HG03066 (cell line): ENCODE measurements around the gene TGFBR3L.
"Not testable (repeated sequence)": the region's sequence is repeated elsewhere in the genome, so short reads cannot be mapped to it uniquely, and the experiment has no call there.

ENCODE experiments used
- ATAC-seq: cut with Tn5 transposase; IDR thresholded peaks from one replicate; pipeline ENCODE4 v1.9.1; 2021; ENCODE audit warnings: low read depth; ENCODE audit not compliant: unreplicated experiment

Gene TGFBR3L

DNA sequence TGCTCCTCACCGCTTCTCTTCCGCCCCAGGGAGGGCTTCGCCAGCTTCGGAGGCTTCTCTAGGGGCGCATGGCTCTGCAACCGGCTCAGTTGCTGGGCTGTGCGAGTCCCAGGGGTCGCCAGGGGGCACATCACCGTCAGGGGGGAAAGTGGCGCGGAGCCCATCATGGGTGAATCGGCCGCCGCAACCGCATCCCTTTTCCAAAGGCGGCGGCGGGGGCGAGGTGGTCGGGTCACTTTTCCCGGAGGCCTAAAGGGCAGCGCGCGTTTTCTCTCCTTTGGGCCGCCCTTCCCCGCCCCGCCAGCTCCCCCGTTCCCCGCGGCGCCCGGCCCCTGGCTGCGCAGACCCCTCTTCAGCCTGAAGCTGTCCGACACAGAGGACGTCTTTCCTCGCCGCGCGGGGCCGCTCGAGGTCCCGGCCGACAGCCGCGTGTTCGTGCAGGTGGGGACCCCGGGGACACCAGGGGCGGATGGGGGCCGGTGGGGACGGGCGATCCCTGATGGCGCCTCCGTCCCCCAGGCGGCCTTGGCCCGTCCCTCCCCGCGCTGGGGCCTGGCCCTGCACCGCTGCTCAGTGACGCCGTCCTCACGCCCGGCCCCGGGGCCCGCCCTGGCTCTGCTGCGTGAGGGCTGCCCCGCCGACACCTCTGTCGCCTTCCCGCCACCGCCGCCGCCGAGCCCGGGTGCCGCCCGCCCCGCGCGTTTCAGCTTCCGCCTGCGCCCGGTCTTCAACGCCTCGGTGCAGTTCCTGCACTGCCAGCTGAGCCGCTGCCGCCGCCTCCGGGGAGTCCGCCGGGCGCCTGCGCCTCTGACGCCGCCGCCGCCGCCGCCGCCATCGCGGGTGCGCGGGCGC lies 1.7 kb downstream of the TGFBR3L start:
- ATAC-seq: no peak

DNA sequence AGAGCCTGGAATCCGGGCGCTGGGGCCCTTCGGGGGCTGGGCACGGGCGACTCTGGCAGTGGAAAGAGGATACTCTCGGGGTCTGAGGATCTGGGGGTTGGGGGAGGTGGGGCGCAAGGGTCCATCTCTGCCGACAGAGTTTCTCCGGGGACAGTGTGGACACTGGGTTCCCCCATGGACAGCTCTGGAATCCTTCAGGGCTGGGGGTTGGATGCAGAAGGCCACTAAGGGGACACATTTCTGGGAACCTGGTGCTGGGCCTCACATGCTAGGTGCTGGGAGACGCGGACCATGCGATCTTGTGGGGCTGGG lies 2.3 kb downstream of the TGFBR3L start:
- ATAC-seq: no peak

DNA sequence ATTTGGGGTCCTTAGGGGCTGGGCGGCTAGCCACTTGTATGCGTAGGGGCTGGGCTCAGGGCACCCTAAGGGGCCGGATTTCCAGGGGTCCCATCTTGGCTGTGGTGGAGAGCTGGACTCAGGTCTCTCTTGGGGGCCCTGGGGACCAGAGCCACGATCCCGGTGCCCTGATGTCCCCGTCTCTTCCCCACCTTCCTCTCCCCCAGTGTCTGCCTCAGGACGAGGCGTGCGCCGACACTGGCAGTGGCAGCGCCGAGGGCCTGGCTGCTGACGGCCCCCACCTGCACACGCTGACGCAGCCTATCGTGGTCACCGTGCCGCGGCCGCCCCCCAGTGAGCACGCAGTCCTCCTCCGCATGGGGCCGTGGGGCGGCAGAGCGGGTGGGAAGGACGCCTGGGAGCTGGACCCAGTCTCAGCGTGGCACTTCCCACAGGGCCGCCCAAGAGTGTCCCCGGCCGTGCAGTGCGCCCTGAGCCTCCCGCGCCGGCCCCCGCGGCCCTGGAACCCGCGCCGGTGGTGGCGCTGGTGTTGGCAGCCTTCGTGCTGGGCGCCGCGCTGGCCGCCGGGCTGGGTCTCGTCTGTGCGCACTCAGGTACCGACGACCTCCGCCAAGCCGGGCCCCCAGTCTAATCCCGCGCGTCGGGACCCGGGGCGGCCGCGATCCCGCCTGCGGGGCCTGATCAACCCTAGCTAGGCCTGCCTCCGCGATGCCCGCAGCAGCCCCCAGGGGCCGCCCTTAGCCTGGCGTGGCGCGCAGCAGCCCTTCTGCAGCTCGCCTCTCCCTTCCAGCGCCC lies 2.8 kb downstream of the TGFBR3L start:
- ATAC-seq: no peak

DNA sequence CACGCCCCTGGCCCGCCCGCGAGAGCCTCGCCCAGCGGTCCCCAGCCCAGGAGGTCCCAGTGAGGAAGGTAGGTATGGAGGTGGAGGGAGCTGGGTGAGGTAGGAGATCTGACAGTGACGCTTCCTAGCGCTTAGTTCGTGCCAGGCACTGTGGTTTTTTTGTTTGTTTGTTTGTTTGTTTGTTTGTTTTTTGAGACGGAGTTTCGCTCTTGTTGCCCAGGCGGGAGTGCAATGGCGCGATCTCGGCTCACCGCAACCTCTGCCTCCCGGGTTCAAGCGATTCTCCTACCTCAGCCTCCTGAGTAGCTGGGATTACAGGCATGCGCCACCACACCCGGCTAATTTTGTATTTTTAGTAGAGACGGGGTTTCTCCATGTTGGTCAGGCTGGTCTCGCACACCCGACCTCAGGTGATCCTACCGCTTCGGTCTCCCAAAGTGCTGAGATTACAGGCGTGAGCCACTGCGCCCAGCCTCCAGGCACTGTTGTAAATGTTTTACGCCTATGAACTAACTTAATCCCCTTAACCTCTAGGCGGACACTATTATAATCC lies 3.5 kb downstream of the TGFBR3L start:
- ATAC-seq: not testable (repeated sequence)

DNA sequence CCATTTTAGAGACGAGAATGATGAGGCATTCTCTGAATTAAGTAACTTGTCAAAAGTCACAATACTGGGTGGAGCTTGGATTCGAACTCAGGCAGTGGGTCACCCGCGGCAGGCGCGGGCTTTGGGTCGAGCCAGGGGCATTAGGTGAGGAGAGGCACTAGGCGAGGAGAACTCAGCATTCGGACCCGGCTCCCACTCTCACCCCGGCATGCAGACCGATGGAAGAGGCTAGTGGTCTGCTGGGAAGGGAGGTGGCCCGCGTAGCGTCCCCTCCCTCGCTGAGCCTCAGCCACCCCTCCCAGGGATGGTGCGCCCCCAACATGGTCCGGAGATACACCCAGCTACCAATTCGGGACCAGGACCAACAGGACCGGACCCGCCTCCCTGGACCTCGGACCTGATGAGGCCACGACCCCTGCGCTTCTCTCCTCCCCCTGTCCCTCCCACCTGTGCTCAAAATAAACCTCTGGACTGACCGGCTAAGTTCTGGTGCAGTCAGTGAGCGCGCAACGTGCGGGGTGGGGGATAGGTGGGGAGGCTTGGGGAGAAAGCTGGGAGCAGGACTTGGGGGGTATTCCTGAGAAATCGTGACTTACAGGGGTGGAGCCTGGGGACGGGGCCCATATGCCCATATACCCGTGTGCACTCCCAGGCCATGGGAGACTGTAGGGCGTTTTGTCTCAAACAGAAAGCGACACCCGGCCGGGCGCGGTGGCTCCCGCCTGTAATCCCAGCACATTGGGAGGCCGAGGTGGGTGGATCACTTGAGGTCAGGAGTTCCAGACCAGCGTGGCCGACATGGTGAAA lies 4.2 kb downstream of the TGFBR3L start:
- ATAC-seq: no peak

DNA sequence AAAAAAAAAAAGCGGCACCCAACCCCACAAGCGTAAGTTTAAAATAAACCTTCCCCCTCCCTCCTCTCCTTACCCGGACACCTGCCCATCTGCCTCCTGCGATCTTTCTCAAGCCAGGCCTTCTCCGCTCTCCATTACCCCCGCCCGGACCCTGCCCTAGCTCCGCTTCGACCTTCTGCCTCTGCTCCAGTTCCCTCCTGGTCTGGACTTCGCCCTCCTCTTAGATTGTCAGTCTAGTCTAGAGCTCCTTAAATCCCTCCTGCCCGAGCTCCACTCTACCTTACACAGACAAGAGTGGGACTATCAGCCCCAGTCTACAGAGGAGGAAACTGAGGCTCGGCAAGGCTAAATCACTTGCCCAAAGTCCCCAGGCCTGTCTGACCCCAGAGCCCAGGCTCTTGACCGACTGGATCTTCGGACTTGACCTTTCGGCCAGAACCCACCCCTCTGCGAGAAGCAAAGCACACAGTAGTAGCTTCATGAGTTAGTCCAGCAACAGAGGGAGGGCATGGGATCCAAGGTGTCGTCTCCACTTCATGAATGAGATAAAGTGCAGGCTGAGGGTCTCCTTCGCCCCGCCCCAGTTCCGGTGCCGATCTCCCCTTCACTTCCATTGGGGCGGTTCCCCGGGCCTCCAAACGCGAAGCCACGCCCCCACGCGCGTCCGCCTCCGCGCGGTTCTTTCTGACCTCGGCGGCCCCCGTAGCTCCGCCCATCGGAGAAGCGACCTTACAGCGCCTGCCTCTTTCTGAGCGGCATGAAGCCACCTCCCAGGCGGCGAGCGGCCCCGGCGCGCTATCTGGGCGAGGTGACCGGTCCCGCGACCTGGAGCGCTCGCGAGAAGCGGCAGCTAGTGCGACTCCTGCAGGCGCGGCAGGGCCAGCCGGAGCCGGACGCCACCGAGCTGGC lies 5.2 kb downstream of the TGFBR3L start, which contains the start of gene SNAPC2:
SNAPC2 (plus strand) TSS at position 729 of the 909 bp plus-strand sequence; CDS start at position 758, 29 bp downstream.
- peak; percentile 39 for ATAC-seq

DNA sequence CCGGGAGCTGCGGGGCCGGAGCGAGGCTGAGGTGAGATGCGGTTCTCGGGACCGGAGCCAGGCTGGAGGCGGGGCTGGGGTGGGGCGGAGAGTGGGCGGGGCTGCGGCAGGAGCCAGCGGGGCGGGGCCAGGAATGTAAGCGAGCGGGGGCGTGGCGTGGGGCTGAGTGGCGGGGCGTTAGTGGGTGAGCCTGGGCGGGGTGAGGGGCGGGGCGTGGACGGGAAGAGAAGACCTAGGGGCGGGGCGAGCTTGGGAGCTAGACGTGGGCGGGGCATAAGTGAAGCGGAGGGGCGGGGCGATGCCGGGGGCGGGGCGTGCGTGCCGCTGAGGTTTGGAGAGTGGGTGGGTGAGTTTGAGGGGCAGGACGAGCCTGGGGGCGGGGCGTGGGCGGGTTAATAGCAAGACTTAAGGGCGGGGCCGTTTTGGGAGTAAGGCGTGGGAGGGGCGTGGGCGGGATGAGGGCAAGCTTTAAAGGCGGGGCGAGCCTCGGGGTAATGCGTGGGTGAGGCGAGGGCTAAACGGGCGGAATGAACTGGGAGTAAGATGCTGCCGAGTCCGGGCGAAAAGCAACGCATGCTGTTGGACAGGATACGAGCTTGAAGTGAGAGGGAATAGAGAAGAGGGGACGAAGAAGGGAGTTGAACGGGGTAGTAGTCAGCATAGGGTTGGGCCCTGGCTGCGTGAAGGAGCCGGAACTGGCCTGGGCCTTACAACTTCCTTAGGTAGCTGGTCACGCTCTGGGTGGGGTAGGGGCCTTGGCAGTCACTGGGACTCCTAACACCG lies 6.1 kb downstream of the TGFBR3L start:
- peak; percentile 35 for ATAC-seq

DNA sequence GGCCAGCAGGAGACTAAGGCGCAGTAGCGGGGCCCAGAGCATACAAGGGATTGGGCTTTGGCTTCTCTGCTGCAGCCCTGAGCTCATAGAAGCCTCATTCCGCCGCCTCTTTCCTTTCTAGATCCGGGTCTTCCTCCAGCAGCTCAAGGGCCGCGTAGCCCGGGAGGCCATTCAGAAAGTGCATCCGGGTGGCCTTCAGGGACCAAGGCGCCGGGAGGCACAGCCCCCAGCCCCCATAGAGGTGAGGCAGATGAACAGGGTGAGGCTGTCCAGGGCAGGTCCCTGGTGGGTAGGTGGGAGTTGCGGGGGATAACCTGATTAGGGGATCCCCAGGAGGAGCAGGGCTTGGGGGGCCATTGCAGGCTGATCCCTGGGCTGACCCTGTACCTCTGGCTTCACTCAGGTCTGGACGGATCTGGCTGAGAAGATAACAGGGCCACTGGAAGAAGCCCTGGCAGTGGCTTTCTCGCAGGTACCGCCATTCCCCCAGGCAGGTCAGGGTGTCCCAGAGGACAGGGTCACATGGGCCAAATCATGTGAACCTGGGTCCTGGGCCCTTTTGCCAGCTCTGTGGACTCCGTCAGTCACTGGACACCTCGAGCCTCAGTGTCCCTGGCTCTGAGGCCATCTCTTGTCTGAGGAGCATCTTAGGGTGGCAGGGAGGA lies 6.8 kb downstream of the TGFBR3L start:
- ATAC-seq: no peak

DNA sequence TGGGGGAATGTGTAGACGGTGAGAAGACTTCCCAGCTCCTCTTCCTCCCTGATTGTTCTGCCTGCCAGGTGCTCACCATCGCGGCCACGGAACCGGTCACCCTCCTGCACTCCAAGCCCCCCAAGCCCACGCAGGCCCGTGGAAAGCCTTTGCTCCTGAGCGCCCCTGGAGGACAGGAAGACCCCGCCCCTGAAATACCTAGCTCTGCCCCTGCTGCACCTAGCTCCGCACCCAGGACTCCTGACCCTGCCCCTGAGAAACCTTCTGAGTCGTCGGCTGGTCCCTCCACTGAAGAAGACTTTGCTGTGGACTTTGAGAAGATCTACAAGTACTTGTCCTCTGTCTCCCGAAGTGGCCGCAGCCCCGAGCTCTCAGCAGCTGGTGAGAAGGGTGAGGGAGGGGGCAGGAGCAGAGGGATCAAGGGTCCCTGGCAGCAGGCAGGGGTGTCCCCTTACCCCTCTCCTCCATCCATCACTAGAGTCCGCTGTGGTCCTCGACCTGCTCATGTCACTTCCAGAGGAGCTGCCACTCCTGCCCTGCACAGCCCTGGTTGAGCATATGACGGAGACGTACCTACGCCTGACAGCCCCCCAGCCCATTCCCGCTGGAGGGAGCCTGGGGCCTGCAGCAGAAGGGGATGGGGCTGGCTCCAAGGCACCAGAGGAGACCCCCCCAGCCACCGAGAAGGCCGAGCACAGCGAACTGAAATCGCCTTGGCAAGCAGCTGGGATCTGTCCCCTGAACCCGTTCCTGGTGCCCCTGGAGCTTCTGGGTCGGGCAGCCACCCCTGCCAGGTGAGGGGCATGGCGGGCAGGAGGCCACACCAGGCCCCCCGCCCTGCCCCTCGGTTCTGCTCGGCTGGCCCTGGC lies 7.6 kb downstream of the TGFBR3L start:
- ATAC-seq: no peak

DNA sequence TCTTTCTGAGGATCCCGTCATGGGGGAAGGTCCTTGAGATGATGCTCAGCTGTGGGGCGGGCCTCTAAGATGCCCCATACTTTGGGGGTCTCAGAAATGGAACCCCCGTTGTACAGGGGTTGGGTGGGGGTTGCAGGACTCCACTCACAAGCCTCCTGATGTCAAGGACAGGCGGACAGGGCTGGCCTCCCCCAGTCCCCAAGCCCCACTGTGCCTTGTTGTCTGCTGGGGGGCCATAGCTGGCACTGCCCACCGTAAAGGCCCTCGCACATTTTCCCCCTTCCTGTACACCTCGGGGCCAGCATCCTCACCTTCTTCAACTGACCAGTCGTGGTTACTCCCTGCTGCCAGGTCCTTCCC lies 8.2 kb downstream of the TGFBR3L start:
- no peak for ATAC-seq

DNA sequence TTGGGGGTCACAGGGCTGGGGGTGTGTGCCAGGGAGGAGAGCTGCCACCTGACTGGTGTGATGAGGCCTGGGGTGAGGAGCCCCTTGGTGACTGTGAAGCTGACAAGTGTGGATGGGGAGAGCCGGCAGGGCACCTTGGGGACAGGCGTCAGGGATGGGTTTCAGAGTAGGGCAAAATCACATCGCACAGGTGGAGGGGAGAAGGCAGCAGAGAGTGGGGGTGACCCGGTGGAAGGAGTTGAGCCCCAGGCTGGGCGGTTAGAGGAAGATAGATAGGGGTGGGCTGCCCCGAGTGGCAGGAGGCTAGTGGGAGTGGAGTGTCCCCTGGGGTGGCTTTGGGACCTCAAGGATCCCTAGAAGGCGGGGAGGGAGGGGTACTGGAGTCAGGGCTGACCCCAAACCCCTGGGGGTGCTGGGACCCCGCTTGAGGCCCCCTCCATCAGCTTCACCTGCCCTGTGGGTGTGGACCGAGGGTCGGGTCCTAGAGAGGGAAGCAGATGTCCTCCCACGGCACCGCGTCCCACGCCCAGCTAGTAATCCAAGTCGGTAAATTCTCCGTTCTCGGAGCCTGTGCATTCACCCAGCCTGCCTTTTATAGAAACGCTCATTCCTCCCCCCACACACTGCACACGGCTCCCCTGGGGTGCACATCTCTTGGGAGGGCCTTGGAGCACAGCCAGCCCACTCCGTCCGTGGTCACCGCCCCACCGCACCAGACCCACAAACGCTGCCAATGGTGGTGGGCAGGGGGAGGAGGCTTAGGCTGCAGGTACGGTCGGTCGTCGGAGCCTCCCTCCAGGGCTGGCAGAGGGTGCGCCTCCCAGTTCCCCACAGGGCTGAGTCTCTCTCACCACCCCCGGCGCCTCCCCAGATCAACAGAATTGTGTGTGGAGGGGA lies 8.9 kb downstream of the TGFBR3L start:
- no peak for ATAC-seq

DNA sequence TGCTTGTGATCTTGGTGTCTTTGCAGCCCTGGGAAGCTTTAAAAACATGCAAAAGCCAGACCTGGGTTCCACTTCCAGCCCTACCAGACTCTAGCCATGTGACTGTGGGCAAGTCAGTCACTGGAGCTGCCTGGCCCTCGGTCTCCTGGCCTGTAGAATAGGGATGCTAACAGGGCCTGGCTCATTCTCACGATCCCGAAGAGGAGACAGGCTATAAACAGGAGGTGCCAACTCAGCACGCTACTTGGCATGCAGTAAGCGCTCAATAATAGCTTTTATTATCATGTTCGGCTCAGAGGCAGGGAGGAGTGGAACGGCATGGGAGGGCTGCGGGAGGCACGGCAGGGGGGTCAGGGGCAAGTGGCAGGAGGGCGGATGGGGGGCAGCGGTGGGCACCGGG lies 9.6 kb downstream of the TGFBR3L start:
- ATAC-seq: no peak

DNA sequence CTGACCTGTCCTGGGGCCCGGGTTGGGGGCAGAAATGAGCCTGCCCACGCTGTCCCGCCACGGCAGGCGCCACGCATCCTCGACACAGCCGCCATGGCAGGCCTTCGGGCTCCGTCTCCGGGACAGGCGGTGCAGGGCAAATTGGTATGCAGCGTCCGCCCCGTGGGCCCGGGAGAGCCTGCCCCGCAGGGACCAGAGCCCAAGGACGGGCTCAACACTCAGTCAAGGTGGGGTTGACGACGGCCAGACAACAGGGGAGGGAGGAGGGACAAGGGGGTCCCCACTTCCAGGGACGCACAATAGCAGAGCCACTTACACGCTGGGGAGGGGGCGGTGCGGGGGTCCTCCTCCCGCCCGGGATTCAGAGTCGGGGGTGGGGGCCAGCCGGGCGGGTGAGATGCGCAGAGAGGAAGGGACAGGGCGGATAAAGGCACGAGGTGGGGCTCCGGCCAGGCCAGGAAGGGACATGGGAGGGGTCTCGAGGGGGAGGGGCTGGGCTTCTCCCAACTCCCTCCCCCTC lies 10.1 kb downstream of the TGFBR3L start:
- no peak for ATAC-seq

DNA sequence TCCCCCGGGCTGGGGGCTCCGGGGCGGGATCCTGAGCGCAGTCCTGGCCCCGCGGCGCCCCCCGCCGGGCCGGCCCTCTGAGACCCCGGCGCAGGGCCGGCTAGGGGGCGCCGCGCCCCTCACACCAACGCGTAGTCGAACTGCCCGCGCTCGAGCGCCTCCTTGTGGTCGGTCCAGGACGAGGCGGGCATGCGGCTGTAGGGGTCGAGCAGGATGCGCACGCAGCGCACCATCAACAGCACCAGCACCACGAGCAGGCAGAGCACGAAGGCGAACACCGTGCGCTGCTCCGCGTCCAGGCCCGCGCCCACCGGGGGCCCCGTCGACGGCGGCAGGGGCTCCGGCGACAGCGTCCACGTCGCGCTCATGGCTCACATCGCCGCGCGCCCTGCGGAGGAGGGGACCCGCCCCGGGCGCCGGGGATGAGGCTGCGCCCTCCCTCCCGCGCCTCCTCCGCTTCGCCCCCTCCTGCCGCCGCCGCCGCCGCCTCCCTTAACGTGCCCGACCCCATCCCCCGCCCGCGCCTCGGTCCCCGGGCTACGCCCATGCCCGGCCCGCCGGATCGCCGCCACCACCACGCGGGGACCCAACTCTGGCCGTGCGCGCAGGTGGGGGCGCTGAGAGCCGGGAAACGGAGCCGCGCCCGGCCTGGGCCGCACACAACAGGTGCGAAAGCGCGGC lies 10.7 kb downstream of the TGFBR3L start:
- ATAC-seq: no peak

DNA sequence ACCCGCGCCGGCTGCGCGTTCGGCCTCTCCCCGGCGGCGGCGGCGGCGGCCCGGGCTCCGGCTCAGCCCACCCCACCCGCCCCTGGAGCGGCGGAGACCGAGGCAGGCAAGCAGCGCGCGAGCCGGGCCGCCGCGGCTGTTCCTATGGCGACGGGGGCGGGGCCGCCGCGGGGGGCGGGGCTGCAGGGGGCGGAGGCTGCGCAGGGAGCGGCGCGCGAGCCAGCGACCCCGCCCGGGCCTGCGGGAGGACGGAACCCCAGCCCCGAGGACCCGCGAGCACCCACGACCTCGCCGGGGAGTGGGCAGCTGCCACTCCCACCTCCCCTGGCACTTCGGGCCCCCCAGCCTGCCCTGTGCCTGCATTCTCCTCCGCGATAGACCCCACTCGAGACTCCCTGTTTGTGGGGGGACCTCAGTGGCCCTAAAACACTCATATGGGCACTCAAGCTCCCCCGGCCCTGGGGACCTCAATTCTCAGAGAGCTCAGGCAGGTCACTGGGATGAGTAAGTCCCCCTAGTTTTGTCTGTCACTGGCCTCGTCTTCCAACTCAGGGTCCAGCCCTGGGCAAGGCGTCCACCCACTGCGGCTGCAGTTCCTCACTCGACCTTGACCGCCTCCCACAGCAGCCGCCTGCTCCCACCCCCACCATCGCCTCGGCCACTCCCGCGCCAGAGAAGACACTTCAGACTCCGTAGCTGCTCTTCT lies 11.5 kb downstream of the TGFBR3L start, which contains the start of gene CTXN1:
CTXN1 (minus strand) TSS at position 115 of the 706 bp plus-strand sequence. CDS start 597 bp downstream, outside the sequence.
- ATAC-seq: no peak
